NCI-H1694 (cell line): ENCODE measurements around the gene EFCAB8.
A peak's percentile ranks its signal among the peaks of the same experiment; 100 is the strongest.

ENCODE experiments used
- DNase-seq: peaks from one replicate; lab custom pipeline; 2025; lab: John Stamatoyannopoulos, UW

Gene EFCAB8, protein sequence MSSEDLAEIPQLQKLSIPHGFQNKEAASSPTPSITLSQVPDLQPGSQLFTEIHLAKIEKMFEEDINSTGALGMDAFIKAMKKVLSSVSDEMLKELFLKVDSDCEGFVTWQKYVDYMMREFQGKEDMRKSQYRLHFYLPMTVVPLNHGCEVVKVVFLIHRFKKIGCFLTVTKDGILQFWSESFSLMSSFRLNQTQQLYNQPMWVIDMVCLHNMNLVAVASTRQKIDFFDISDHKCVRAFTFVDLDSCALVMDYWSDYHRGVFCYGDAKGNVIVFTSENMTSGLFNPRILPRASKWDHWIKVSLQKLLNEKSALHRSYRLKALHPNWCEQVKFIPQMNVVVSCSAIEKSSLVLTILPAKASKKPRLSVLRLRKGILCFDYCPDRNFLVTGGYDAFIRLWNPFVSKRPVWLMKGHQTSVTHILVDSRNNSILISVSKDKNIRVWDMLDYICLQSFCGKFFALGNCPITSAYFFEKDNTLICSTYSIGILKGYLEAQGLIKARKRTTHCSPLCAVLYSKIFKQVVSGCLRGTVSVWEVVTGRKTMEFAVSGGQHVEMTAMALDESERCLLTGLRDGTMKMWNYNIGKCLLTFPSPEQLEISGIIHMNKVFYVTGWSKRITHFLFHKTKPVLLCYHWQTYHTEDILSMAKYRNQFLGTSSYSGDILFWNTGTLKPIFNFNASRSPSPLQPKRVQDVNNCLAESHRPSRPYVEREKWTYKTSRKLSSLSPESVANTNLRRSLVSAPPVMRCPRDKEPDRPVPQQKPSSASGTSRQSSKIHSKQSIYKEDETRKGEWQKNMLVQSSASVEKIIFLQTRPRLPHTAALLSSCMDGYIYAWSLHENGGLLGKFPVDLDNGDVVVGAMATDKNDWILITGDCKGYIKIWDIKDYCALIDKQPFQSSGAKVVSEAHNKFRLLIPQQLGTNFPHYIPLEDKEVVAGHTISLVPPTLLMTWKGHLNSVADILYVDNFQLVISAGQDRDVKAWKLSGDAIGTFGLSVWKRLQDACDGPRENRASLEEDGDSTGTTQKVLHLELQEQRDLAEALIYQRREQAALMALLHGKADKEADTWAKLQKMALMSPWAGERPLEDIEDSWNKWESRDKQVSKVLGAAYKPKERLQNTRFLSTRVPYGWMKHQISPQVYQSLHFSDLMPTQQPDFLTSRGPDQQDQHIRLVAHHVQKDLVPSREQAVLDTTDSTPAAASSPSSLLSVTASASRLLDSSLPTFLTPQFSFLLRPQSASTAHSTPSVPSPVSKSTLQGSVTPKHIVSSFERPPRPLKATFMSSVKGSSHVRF

DNA sequence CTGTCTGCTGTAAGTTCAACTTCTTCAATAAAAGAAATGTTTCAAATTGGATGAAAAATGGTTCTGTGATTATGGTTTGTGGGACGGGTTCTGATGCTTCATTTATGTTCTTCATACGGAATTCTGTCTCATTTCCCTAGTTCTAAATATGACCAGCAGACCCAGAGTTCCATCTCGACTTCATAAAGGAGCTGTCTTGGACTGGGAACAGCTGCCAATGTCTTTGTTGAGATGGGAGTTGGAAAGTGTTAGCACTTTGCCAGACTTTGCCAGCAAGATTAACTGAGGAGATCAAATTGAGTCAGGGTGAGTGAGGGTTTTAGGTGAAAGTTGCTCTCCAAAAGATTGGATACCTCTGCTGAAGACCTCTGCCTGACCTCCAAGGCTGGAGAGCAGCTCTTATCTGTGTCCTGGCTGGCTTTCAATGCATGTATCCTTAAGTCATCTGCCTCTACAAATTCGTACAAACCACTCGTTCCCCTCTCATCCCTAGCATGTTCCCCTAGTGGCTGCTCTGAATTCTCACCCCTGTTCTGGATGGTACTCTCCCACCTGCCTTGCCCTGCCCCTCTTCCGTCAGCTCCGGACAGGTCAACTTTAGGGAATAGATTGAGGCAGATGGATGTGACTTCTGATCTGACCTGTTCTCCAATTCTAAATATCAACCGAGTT, at the start of gene EFCAB8:
Gene EFCAB8 (plus strand): TSS at position 223 of the 672 bp plus-strand sequence. CDS start 4,870 bp downstream, outside the sequence.
- DNase-seq: no peak

DNA sequence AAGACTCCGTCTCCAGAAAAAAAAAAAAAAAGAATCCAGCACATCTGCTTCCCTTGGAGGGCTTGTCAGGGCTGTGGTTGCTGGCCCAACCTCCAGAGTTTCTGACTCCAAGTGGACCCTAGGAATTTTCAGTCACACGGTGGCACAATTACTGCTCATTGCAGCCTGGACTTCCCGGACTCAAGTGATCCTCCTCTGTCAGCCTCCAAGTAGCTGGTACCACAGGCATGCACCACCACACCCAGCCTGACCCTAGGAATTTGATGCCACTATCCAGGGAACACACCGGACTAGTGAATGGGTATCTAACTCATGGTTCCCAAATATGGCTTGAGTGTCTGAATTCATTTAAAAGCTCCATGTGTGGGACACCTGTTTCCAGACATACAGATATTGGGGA, 48.8 kb upstream of the EFCAB8 start:
- no peak for DNase-seq

DNA sequence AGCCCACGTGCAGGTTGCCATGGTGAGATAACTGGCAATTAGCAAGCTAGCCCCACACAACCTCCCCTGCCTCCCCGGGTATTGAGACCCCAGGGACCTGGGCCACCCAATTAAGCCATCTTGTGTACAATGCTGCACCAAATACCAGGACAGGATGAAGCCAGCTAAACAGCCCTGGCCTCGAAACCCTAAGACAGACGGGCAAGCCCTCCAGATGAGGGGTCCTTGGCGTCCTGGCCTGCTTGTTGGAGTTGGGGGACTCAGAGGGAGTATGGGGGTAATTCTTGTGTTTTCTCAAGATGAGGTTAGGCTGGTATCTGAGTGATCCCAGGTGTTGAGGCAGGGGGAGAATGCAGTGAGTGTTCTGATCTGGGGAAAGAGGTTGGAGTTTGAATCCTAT, 47.8 kb upstream of the EFCAB8 start:
- DNase-seq: no peak

DNA sequence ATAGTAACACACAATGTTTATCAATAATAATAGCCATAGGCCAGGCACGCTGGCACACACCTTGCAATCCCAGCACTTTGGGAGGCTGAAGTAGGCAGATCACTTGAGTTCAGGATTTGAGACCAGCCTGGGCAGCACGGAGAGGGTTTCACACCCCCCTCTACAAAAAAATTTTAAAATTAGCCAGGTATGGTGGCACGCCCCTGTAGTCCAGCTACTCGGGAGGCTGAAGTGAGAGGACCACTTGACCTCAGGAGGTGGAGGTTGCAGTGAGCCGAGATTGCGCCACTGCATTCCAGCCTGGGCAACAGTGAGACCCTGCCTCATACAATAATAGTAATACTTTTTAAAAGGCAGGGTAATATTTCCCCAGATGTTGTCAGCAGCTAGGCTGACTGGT, 46.8 kb upstream of the EFCAB8 start:
- no peak for DNase-seq

DNA sequence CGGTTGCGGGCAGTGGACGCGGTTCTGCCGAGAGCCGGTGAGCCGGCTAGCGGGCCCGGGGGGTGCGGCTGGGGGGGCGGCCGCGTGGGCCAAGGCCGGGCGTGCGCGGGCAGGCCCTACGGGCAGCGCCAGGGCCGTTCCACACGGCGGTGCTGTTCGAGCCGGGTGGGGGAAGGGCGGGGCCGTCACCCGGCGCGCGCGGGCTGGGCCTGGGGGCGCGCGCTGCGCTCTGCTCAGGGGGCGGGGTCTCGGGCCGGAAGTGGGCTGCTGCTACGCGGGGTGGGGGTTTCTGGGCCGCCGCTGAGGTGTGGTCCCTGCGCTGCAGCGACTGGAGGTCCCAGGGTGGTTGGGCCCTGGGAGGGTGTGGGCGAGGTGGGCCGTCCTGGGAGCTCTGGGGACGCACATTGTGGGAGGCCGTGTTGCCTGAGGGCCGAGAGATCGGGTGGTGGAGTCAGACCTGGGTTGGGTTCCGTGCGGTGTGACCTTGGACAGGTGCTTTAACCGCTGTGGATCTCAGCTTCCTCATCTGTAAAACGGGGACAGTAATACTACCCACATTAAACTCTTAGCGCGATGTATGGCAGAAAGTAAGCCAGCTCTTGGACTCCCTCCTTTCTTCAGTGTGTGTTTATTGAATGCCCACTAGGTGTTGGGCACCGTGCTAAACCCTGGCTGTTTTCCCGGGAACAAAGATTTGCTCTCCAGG, 38.6 kb upstream of the EFCAB8 start:
- peak; percentile 15 for DNase-seq

DNA sequence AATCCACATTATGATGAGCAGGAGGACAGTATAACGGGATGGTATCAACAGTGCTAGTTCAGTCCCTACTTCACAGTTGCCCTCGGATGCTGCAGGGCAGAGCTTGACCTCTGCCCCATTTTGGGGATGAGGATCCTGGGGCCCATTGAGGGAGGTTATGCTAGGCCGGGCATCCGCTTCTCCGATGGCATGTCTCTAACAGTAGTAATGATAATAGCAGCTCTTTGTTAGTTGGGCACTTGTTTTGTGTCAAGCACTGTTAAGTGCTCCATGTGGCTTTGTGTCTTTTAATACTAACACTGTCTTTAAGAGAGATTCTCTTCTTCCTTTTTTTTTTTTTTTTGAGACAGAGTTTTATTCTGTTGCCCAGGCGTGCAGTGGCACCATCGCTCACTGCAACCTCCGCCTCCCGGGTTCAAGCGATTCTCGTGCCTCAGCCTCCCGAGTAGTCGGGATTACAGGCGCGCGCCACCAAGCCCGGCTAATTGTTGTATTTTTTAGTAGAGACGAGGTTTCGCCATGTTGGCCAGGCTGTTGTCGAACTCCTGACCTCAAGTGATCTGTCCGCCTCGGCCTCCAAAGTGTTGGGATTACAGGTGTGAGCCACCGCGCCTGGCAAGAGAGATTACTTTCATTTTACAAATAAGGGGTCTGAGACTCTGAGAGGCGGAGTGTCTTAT, 37.9 kb upstream of the EFCAB8 start:
- no peak for DNase-seq

DNA sequence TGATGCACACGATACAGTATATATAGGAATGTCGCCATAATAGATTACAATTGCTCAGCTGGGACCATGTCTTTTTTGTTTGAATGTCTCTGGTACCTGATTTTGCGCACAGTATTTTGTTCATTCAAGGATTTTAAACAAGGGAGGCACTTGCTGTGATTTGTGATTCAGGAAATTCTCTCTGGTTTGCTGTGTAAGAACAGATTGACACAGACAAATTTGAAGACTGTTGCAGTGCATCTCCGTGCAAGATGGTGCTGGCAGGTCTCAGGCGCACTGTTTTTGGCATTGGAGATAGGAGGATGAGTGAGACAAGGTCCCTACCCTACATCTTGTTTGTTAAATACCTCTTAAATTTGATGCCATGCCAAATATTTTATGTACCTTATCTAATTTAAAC, 36.5 kb upstream of the EFCAB8 start:
- DNase-seq: no peak

DNA sequence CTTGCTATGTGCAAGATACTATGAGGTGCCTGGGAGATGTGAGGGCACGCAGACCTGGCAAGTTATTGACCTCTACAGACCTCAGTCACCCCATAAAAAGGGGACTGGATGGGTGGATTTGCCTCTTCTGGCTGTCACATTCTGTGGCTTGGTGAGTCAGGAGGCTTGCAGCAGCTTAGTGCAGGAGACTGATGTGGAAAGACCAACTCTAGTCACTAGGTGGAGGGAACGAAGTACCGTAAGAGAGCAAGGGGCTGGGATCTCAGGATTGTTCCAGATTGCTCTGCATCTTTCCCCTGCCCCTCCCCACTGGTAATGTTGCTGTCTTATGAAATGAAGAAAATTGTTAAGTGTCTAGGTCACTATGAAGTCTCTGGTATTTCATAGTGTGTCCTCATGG, 35.6 kb upstream of the EFCAB8 start:
- no peak for DNase-seq

DNA sequence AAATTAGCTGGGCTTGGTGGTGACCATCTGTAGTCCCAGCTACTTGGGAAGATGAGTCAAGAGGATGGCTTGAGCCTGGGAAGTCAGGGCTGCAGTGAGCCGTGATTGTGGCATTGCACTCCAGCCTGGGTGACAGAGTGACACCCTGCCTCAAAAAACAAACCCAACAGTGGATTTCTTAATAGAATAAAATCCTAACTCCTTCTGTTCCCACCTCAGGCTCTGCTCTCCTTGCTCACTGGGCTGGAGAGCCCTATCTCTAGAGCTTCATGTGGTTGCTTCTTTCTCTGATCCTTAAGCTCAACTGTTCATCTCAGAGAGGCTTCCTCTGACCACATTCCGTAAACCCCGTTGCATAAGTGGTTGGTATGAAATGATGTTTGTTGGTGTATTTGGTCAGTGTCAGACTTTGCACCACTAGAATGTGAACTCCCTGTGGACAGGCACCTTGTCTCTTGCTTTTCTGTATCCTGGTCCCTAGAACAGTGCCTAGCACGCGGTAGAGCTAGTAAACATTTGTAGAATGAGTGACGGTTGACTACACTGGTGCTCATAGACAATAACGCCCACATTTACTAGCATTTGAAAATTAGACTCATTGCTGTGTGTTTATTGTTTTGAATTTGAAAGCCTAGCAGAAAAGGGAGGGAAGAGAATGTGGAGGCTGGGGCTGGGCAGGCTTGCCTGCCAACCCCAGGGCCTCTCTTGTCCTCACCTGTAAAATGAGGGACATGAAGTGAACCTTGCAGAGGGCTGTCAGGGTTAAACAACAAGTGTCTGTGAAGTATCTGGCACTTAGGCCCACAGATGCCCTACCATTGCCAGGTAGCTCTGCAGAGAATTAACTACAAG, 34.8 kb upstream of the EFCAB8 start:
- no peak for DNase-seq

DNA sequence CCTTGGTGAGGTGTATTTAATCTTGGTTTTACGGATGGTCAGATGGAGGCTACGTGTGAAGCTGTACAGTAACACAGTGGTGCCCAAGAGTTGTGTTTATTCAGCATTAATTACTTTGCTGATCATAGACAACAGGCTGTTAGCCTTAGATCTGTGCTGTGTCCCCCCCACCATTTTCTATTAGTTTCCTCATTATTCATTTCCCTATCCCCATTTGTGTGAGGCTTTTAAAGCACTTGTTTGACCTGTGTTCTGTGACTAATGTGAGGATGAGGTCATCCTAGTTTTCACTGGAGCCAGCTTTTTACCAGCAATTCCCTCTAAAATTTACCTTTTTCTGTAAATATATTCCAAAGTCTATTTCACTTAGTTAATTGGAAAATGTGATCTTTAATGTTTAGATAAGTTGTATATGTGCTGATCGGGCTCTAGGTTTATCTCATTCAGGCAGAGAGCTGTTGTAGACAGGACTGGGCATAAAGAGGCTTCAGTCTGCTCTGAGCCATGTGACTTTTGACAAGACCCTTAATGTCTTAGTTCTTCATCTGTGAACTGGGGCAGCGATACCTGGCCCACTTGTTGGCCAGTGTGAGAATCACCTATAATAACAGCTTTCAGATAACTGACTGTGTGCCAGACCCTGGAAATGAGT, 30.6 kb upstream of the EFCAB8 start:
- no peak for DNase-seq

DNA sequence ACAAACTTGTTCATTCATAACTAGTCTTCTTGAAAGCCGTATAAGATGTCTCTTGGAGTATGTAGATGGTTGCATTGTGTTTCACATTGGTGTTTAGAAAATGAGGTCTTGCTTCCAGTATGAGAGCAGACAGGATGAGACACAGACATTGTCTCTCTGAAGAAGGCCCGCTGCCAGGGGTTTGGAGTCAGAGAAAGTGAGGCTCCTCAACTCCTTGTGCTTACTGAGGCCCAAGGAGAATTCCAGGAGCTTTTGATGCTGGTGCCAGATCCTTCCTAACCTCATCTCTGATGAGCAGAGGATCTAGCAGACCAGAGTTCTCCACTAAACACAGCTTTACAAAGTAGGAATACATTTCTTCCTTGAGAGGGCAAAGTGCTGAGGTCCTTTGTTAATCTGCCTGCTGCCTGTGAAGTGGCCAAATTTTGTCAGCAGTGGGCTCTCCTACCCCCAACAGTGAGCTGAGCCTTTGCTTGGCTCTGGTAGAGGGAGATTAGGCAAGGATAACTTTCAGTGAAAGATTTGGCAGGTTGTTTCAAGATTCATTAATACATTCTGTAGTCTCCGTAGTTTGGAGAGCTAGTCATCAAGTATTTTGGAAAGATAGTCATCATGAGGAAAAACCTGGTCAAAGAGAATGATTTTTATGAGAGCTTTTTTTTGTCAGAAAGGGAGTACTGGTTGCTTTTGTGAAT, 29.3 kb upstream of the EFCAB8 start:
- DNase-seq: no peak

DNA sequence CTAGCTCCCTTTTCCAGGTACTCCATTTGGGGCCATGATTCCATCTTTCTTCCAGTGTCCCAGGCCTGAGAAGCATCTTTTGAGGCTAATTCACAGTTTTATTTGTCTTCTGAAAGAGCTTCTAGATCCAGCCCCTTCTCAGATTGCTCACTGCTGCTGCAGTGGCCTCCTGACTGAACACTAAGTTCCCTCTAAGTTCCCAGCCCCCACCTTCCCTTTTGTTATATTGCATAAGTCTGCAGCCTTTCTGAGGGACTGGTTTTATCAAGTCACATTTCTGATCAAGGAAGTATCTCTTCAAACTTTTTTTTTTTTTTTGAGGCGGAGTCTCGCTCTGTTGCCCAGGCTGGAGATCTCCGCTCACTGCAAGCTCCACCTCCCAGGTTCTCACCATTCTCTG, 28.3 kb upstream of the EFCAB8 start:
- DNase-seq: no peak

DNA sequence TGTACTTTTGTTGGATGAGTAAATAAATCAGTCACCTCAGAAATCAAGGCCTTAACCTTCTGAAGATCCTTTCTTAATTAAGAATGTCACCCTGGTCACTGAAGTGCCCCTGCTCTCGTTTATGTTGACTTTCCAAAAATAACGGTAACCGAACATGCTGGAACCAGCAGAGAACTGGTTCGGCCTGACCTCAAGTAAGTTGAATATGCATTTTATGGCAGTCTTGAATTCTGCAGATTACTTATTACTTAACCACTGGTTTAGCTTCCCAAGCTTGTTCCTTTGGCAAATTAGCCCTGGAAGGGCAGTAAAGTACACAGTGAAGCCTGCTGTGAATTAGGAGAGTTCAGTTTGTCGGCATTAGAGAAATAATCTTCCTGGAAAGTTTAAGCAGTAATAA, 26.7 kb upstream of the EFCAB8 start:
- DNase-seq: no peak

DNA sequence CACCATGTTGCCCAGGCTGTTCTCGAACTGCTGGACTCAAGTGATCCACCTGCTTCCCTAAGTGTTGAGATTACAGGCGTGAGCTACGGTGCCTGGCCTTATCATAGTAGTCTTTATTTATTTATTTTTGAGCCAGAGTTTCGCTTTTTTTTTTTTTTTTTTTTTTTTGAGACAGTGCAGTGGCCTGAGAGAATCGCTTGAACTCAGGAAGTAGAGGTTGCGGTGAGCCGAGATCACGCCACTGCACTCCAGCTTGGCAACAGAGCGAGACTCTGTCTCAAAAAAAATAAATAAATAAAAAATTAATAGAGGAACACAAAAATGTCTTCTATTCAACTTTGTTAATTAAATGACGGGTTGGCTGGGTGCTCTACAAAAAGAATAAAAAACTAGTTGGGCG, 26.1 kb upstream of the EFCAB8 start:
- no peak for DNase-seq

DNA sequence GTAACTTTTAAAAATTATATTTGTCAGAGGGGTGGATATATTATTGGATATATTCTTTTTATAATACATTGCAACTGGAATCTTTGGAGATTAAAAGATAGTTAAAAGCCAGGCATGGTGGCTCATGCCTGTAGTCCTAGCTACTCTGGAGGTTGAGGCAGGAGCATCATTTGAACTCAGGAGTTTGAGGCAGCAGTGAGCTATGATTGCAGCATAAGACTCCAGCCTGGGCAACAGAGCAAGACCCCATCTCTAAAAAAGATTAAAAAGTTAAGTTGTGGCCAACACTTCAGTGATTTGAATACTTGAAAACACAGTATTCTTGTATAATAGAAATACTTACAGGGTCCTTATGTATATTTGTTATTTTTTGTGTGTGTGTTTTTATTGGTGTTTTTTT, 23.8 kb upstream of the EFCAB8 start:
- DNase-seq: no peak

DNA sequence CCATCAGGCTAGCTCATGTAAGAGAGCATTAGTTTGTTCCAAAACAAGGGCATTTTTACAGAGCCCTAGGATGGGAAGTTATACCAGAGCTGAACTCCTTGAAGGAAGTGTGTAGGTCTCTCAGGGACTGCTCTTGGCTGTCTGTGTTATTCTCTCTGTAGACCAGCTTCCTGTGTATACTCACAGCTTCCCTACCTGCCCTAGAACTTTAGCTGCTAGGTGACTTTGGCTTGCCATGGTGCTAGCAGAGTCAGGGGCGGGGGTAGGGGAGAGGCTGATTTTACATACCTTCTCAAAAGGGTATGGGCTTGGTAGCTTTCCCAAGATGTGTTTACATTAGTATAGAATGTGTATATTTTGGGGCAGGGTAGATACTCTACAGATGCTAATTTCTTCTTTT, 21.6 kb upstream of the EFCAB8 start:
- no peak for DNase-seq

DNA sequence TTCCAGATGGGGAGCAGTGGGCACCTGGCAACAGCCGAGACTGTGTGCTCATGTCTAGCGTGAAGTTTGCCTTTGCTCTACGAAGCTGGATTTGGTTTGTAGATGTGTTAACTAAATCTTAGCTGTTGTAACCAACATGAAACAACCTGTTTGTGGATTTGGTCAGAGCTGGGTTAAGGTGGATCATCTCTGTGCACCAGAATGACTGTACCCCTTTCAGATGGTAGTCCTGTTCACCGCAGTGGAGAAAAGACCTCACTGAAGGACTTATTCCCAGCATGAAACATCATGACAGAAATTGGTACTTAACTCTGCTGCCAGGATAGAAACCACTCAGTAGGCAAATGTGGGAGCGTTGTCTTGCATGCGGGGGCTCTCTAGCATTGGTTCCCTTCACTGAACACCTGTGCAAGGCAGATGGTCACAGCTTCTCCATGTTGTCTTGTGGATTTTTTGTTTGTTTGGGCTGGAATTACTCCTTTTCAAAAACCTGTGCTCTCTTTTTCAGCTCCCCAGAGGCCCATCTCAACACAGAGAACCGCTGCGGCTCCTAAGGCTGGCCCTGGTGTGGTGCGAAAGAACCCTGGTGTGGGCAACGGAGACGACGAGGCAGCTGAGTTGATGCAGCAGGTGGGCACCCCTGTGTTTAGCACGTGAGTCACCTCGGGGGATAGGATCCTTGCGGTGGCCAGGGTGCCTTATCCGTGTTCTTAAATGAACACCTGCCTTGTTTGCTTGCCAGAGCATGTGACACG, 19.3 kb upstream of the EFCAB8 start:
- DNase-seq: no peak

DNA sequence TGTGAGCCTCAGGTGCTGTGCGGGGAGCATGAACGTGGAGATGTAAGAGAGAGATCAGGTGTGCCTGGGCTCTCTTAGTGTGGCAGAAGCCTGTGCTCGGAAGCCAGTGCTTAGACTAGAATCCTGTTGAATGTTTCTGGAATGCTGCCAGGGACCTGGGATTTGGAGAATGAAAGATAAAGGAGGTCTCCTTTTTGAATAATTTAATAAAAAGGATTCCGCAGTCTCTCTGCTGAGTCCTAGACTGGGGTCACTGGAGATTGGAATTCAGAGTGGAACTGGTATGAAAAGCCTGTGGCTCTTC, 18.8 kb upstream of the EFCAB8 start:
- no peak for DNase-seq
